GM13976 (cell line): ENCODE results near the gene CCL20.
"Not testable (repeated sequence)": the region's sequence is repeated elsewhere in the genome, so short reads cannot be mapped to it uniquely, and the experiment has no call there.

Experiments
- DNase-seq: peaks from one replicate; pipeline ENCODE4 v3.0.0; 2012; ENCODE audit warnings: low spot score
- CTCF ChIP-seq: IDR thresholded peaks from 2 replicates; pipeline ENCODE4 v1.5.1; 2012; ENCODE audit warnings: borderline replicate concordance, mild to moderate bottlenecking; ENCODE audit not compliant: insufficient read depth; ENCODE audit errors: extremely low read depth, missing control alignments, control extremely low read depth
- in situ Hi-C: fragments of 300-500 bp; cut with MboI; formaldehyde crosslinking; loops from one replicate; pipeline ENCODE4 v1.12.0; 2022; ENCODE audit warnings: low sequenced_read_pairs, mixed read lengths, inconsistent platforms; ENCODE audit not compliant: unreplicated experiment

The CCL20 gene

GRCh38 chr2:227783404-227784138 is 30.1 kb upstream of the CCL20 start:
- peak; percentile 75 for DNase-seq
- TF ChIP-seq CTCF = no peak
- in situ Hi-C loops = no loop called here

GRCh38 chr2:227785293-227785692 is 28.3 kb upstream of the CCL20 start:
- in situ Hi-C loops = no loop called here
- no peak for TF ChIP-seq CTCF
- no peak for DNase-seq

- no peak for TF ChIP-seq CTCF
- in situ Hi-C loops = no loop called here
- no peak for DNase-seq
These were observed 25.1 kb upstream of the CCL20 start for GRCh38 chr2:227788561-227789018.

- TF ChIP-seq CTCF = no peak
- DNase-seq = no peak
- in situ Hi-C loops = no loop called here
These were observed 23.8 kb upstream of the CCL20 start for GRCh38 chr2:227789803-227790202.

GRCh38 chr2:227793148-227793712 is 20.4 kb upstream of the CCL20 start:
- in situ Hi-C loops = no loop called here
- no peak for DNase-seq
- no peak for TF ChIP-seq CTCF

- in situ Hi-C loops = no loop called here
- TF ChIP-seq CTCF = no peak
These were observed 17.5 kb upstream of the CCL20 start for GRCh38 chr2:227796045-227796711.

GRCh38 chr2:227796768-227797167 is 16.9 kb upstream of the CCL20 start:
- DNase-seq, in situ Hi-C loops: not testable (repeated sequence)

More at GRCh38 chr2:227796045-227796711, 17.5 kb upstream of the CCL20 start:
- no peak for DNase-seq
